Ectodermal cell (in vitro differentiated cells): ENCODE measurements around the gene ARHGAP20.

Experiments
- H3K27ac ChIP-seq: 2 replicates; pipeline ENCODE4 v1.7.0; 2013; ENCODE audit warnings: mild to moderate bottlenecking, low read depth, low read length; ENCODE audit not compliant: insufficient read depth, poor library complexity, severe bottlenecking
- H3K27me3 ChIP-seq: 2 replicates; pipeline ENCODE4 v1.7.0; 2013; ENCODE audit warnings: mild to moderate bottlenecking, low read length; ENCODE audit not compliant: insufficient read depth, control insufficient read depth, poor library complexity, severe bottlenecking
- H3K36me3 ChIP-seq: one replicate; pipeline ENCODE4 v1.7.0; 2013; ENCODE audit warnings: low read length; ENCODE audit not compliant: control insufficient read depth, insufficient read depth
- H3K4me1 ChIP-seq: one replicate; pipeline ENCODE4 v1.7.0; 2013; ENCODE audit warnings: low read length; ENCODE audit not compliant: control insufficient read depth, insufficient read depth
- H3K4me3 ChIP-seq: 2 replicates; pipeline ENCODE4 v1.7.0; 2013; ENCODE audit warnings: low read depth, low read length, control low read depth; ENCODE audit not compliant: insufficient read depth
- H3K9me3 ChIP-seq: 2 replicates; pipeline ENCODE4 v1.7.0; 2013; ENCODE audit warnings: mild to moderate bottlenecking, low read length, moderate library complexity; ENCODE audit not compliant: control insufficient read depth
- WGBS, 2 experiments: methylation state at CpG; one replicate each; pipeline ENCODE4 v1.1.7; 2013; ENCODE audit warnings: missing lambda C conversion rate in 2 of 2; 5-methylcytosine and 5-hydroxymethylcytosine counted together

ARHGAP20 gene

GRCh38 chr11:110529043-110529442 lies 183.2 kb downstream of the ARHGAP20 start:
- H3K27me3 ChIP-seq, result no peaks in the 10 kb centered on the region
- H3K4me3 ChIP-seq, result no peak overlapping the region
- H3K27ac ChIP-seq, result no peak overlapping the region
- no peaks in the 10 kb centered on the region for H3K4me1 ChIP-seq
- H3K9me3 ChIP-seq, result no peaks in the 10 kb centered on the region
- no peaks in the 10 kb centered on the region for H3K36me3 ChIP-seq

DNA sequence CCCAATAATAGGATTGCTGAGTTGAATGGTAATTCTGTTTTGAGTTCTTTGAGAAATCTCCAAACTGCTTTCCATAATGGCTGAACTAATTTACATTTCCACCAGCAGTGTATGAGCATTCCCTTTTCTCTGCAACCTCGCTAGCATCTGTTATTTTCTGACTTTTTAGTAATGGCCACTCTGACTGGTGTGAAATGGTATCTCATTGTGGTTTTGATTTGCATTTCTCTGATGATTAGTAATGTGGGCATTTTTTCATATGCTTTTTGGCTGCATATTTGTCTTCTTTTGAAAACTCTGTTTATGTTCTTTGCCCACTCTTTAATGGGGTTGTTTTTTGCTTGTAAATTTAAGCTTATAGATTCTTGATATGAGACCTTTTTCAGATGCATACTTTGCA lies 185.1 kb downstream of the ARHGAP20 start:
- Histone ChIP-seq H3K27me3 (no peaks in the 10 kb centered on the region), H3K27ac (no peak overlapping the region), H3K4me1 (no peaks in the 10 kb centered on the region), H3K9me3 (no peaks in the 10 kb centered on the region), H3K4me3 (no peak overlapping the region), H3K36me3 (no peaks in the 10 kb centered on the region)
- 100% methylated on average over 1 of the region's 1 CpG for WGBS, 2 experiments
